Caco-2 (cell line): ENCODE measurements around the gene SEMA4D. TPM values are rescaled to one million over a fixed set of nuclear protein-coding genes. Genes with fewer than 3 reads are reported as not detected.

Experiments used
- BruUV-seq: library from RNA; stranded (reverse); fragments of 400-500 nt; replicated peaks from 2 replicates; lab custom pipeline; 2021; lab: Mats Ljungman, UMichigan
- CTCF ChIA-PET: fragments of 300-600 bp; sonication (Branson Sonifier 250); formaldehyde crosslinking; loops from one replicate; lab custom pipeline; 2022; ENCODE audit warnings: antibody characterized with exemption; lab: Charles Lee
- POLR2A ChIA-PET: fragments of 300-600 bp; sonication (Branson Sonifier 250); formaldehyde crosslinking; loops from one replicate; lab custom pipeline; 2022; ENCODE audit warnings: antibody characterized with exemption; lab: Charles Lee
- DNase-seq, 2 experiments: peaks; one replicate each; pipeline versions ENCODE4 v3.0.0 to v3.0.0-alpha.2; 2020 to 2022
- H3K27me3 ChIP-seq: replicated peaks from 2 replicates; pipeline ENCODE4 v1.6.0; 2011; ENCODE audit warnings: low read length; ENCODE audit not compliant: control insufficient read depth, insufficient read depth
- H3K36me3 ChIP-seq: 2 replicates; pipeline ENCODE4 v1.5.1; 2011; ENCODE audit warnings: low read length; ENCODE audit not compliant: control insufficient read depth, insufficient read depth
- H3K4me1 ChIP-seq: fragments of 250-450 bp; sonication (Bioruptor Pico); 2 replicates; pipeline ENCODE4 v1.5.1; 2020; ENCODE audit warnings: mild to moderate bottlenecking
- H3K4me3 ChIP-seq: 2 replicates; pipeline ENCODE4 v1.5.1; 2011; ENCODE audit warnings: low read depth, mild to moderate bottlenecking, control low read depth, low read length
- H3K9me3 ChIP-seq: fragments of 250-450 bp; sonication (Bioruptor Pico); 2 replicates; pipeline ENCODE4 v1.5.1; 2020; ENCODE audit warnings: mild to moderate bottlenecking, moderate library complexity
- H3K27ac Mint-ChIP-seq: one replicate; pipeline ENCODE4 v1.8.0; 2022; ENCODE audit warnings: mixed read lengths; ENCODE audit not compliant: unreplicated experiment
- H3K27me3 Mint-ChIP-seq: one replicate; pipeline ENCODE4 v1.8.0; 2022; ENCODE audit warnings: mixed read lengths; ENCODE audit not compliant: insufficient read depth, unreplicated experiment
- H3K36me3 Mint-ChIP-seq: one replicate; pipeline ENCODE4 v1.8.0; 2022; ENCODE audit warnings: mild to moderate bottlenecking, mixed read lengths; ENCODE audit not compliant: insufficient read depth, unreplicated experiment
- H3K4me1 Mint-ChIP-seq: one replicate; pipeline ENCODE4 v1.8.0; 2022; ENCODE audit warnings: low read depth, mixed read lengths; ENCODE audit not compliant: unreplicated experiment
- H3K4me3 Mint-ChIP-seq: one replicate; pipeline ENCODE4 v1.8.0; 2022; ENCODE audit warnings: mild to moderate bottlenecking, moderate library complexity, mixed read lengths; ENCODE audit not compliant: unreplicated experiment
- H3K9me3 Mint-ChIP-seq: one replicate; pipeline ENCODE4 v1.8.0; 2022; ENCODE audit warnings: mixed read lengths; ENCODE audit not compliant: unreplicated experiment
- CTCF ChIP-seq, 2 experiments: fragments of 200-600 bp in 1 of 2; IDR thresholded peaks; 1 replicate in 1 of 2; 2 replicates in 1 of 2; pipeline versions ENCODE4 v1.5.1 to v1.8.0; 2011 to 2022; ENCODE audit warnings: antibody characterized with exemption in 1 of 2, control low read depth in 1 of 2, inconsistent platforms in 1 of 2, low read depth in 1 of 2, low read length in 1 of 2, mild to moderate bottlenecking in 1 of 2, moderate library complexity in 1 of 2; ENCODE audit not compliant: insufficient read depth in 1 of 2, severe bottlenecking in 1 of 2, unreplicated experiment in 1 of 2
- intact Hi-C: fragments of 100-400 bp; cut with micrococcal nuclease; formaldehyde crosslinking; loops from one replicate; pipeline ENCODE4 v1.10.0; 2022; ENCODE audit not compliant: unreplicated experiment
- total RNA-seq: library from RNA; stranded (reverse); gene quantifications from 2 replicates; pipeline ENCODE4 v1.2.3, GENCODE V29; 2022

SEMA4D gene
- total RNA-seq, 1 experiment from 2014 or later, result 17.1 TPM

GRCh38 chr9:89484475-89485404 is 13.2 kb downstream of the SEMA4D start:
- POLR2A ChIA-PET, result no interaction called here
- H3K4me3 Mint-ChIP-seq, result no peak overlapping the region
- H3K9me3 ChIP-seq, result no peaks in the 10 kb centered on the region
- no peaks in the 10 kb centered on the region for H3K27me3 ChIP-seq
- BruUV-seq, result no TSS peak
- peaks cover 6% of the 10 kb centered on the region for H3K4me1 Mint-ChIP-seq
- intact Hi-C loops, result no loop called here
- no peak overlapping the region for H3K27ac Mint-ChIP-seq
- H3K27me3 Mint-ChIP-seq, result no peaks in the 10 kb centered on the region
- H3K36me3 ChIP-seq, result no peaks in the 10 kb centered on the region
- no peak for DNase-seq
- no peaks in the 10 kb centered on the region for H3K9me3 Mint-ChIP-seq
- CTCF ChIA-PET, result no interaction called here
- no peaks in the 10 kb centered on the region for H3K4me1 ChIP-seq
- H3K36me3 Mint-ChIP-seq, result no peaks in the 10 kb centered on the region
- no peak for TF ChIP-seq CTCF (IDR thresholded peaks at IDR 0.05; ENCODE audit: insufficient read depth in 1 of 2, low read depth in 1 of 2, low read length in 1 of 2, severe bottlenecking in 1 of 2, unreplicated experiment in 1 of 2)
- no peak overlapping the region for H3K4me3 ChIP-seq

GRCh38 chr9:89483592-89484474 is 14.1 kb downstream of the SEMA4D start:
- Mint-ChIP-seq H3K4me3 (no peak overlapping the region), H3K27ac (no peak overlapping the region)
- H3K4me1 ChIP-seq, result no peaks in the 10 kb centered on the region

More at GRCh38 chr9:89483592-89484474, 14.1 kb downstream of the SEMA4D start:
- H3K36me3 ChIP-seq, result no peaks in the 10 kb centered on the region; the same call in 1 of the 2 replicates
- H3K4me3 ChIP-seq, result no peak overlapping the region
- no peaks in the 10 kb centered on the region for H3K9me3 Mint-ChIP-seq
- H3K4me1 Mint-ChIP-seq, result peaks cover 6% of the 10 kb centered on the region
- no peak for DNase-seq
- BruUV-seq, result no TSS peak
- H3K27me3 Mint-ChIP-seq, result no peaks in the 10 kb centered on the region
- POLR2A ChIA-PET, result no interaction called here
- H3K9me3 ChIP-seq, result no peaks in the 10 kb centered on the region
- CTCF ChIA-PET, result no interaction called here
- intact Hi-C loops, result no loop called here
- TF ChIP-seq CTCF (IDR thresholded peaks at IDR 0.05; ENCODE audit: insufficient read depth in 1 of 2, low read depth in 1 of 2, low read length in 1 of 2, severe bottlenecking in 1 of 2, unreplicated experiment in 1 of 2), result no peak
- H3K36me3 Mint-ChIP-seq, result no peaks in the 10 kb centered on the region
- H3K27me3 ChIP-seq, result no peaks in the 10 kb centered on the region
